Measurements from ENCODE around the gene FAM111A.

DNA sequence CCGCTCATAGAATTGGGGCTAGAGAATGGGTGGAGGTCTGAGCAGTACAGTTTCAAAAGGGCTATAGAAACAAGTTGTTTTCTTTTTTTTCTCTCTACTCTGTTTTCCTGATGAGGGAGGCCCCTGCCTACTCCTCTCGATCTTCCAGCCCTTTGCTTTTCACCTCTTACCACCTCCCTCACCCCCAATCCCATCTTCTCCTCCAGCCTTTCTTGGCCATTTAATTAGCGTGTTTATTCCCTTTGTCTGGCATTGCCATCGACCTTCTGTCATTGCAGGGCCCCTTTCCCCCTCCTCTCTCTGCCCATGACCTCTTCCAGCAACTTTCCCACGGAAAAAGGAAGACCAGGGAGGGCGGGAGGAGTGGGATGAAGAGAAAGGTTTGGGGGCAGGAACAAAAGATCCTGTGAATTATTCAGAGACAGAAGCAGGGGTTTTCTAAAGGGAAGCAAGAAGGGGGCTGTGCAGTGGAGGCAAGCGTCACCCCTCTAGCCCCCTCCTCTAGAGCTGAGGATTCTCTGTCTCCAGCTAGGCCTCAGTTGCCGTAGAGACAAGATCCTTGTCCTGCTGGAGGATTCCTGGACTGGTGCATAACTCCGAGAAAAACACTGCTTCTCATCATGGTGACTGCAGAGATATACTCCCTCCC, 42.2 kb downstream of the FAM111A start:
- TF ChIP-seq, protein P1, sequence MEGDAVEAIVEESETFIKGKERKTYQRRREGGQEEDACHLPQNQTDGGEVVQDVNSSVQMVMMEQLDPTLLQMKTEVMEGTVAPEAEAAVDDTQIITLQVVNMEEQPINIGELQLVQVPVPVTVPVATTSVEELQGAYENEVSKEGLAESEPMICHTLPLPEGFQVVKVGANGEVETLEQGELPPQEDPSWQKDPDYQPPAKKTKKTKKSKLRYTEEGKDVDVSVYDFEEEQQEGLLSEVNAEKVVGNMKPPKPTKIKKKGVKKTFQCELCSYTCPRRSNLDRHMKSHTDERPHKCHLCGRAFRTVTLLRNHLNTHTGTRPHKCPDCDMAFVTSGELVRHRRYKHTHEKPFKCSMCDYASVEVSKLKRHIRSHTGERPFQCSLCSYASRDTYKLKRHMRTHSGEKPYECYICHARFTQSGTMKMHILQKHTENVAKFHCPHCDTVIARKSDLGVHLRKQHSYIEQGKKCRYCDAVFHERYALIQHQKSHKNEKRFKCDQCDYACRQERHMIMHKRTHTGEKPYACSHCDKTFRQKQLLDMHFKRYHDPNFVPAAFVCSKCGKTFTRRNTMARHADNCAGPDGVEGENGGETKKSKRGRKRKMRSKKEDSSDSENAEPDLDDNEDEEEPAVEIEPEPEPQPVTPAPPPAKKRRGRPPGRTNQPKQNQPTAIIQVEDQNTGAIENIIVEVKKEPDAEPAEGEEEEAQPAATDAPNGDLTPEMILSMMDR (IDR thresholded peaks at IDR 0.05 in 4 of 5, conservative IDR thresholded peaks at IDR 0.05 in 1 of 5) = no peak
- TF ChIP-seq POLR2A (IDR thresholded peaks at IDR 0.05) = no peak
